Inflammatory macrophage treated with lipopolysaccharide for 4 hours (primary cell): ENCODE measurements around the gene MID1.

Experiments used
- DNase-seq: peaks from one replicate; pipeline ENCODE4 v3.0.0-alpha.2; 2020

Gene MID1

GRCh38 chrX:10620121-10620699, at the start of gene MID1:
Gene MID1, minus strand, starts transcription at chrX:10620585. Its CDS starts 53,038 bp downstream, at chrX:10567547.
- DNase-seq = no peak

- DNase-seq = no peak
These were observed 46.8 kb upstream of the MID1 start for GRCh38 chrX:10667143-10667542.

- DNase-seq = no peak
These were observed 45.7 kb upstream of the MID1 start for GRCh38 chrX:10666102-10666501.

- no peak for DNase-seq
These were observed 45.3 kb upstream of the MID1 start for GRCh38 chrX:10665681-10666080.

- no peak for DNase-seq
These were observed 39.8 kb upstream of the MID1 start for GRCh38 chrX:10660171-10660570.

GRCh38 chrX:10656214-10656613, 35.8 kb upstream of the MID1 start:
- DNase-seq = no peak

GRCh38 chrX:10654960-10655359, 34.6 kb upstream of the MID1 start:
- no peak for DNase-seq

GRCh38 chrX:10653302-10653701, 32.9 kb upstream of the MID1 start:
- DNase-seq = no peak

GRCh38 chrX:10649265-10649664, 28.9 kb upstream of the MID1 start:
- DNase-seq = no peak

GRCh38 chrX:10648614-10649013, 28.2 kb upstream of the MID1 start:
- no peak for DNase-seq

- DNase-seq = no peak
These were observed 16.5 kb upstream of the MID1 start for GRCh38 chrX:10636851-10637250.

- no peak for DNase-seq
These were observed 16.0 kb upstream of the MID1 start for GRCh38 chrX:10636337-10636736.

- DNase-seq = no peak
These were observed 14.2 kb upstream of the MID1 start for GRCh38 chrX:10634392-10635161.

- peak; percentile 26 for DNase-seq
These were observed 13.3 kb upstream of the MID1 start for GRCh38 chrX:10633722-10634121.

- no peak for DNase-seq
These were observed 11.2 kb upstream of the MID1 start for GRCh38 chrX:10631416-10632145.

- no peak for DNase-seq
These were observed 9.9 kb upstream of the MID1 start for GRCh38 chrX:10630320-10630719.

- no peak for DNase-seq
These were observed 9.5 kb upstream of the MID1 start for GRCh38 chrX:10629905-10630304.

- DNase-seq = no peak
These were observed 8.5 kb upstream of the MID1 start for GRCh38 chrX:10628906-10629305.

GRCh38 chrX:10622197-10622596, 1.8 kb upstream of the MID1 start:
- DNase-seq = no peak

- peak; percentile 44 for DNase-seq
These were observed 849 bp downstream of the MID1 start for GRCh38 chrX:10619425-10620046.

- DNase-seq = no peak
These were observed 1.4 kb downstream of the MID1 start for GRCh38 chrX:10618961-10619360.

- DNase-seq = no peak
These were observed 2.4 kb downstream of the MID1 start for GRCh38 chrX:10617999-10618351.

GRCh38 chrX:10617186-10617998, 3.0 kb downstream of the MID1 start:
- no peak for DNase-seq
